Measurements from ENCODE around the gene POGLUT2. TPM values are rescaled to one million over a fixed set of nuclear protein-coding genes. Genes with fewer than 3 reads are reported as not detected.

Gene POGLUT2
- total RNA-seq, 1 experiment from 2014 or later = 5.8 TPM

GRCh38 chr13:102838982-102839381 is 40.2 kb upstream of the POGLUT2 start:
- H3K9me3 ChIP-seq (ENCODE audit: control insufficient read depth, insufficient read depth, low read depth, low read length) = no peaks in the 10 kb centered on the region
- H3K27me3 ChIP-seq (ENCODE audit: control insufficient read depth, insufficient read depth, low read length) = no peaks in the 10 kb centered on the region
- no peak overlapping the region for H3K27ac ChIP-seq (ENCODE audit: low read length)
- no peak for DNase-seq (ENCODE audit: low read depth, low spot score)
- no TSS peak for BruUV-seq (replicated peaks)
- POLR2A ChIA-PET = no interaction called here
- TF ChIP-seq SIN3A (IDR thresholded peaks at IDR 0.05; ENCODE audit: borderline replicate concordance, insufficient read depth, low read depth, low read length) (no peak), POLR2AphosphoS5 (IDR thresholded peaks at IDR 0.05; ENCODE audit: low read depth, low read length) (no peak), CTCF (IDR thresholded peaks at IDR 0.05) (no peak), REST (IDR thresholded peaks at IDR 0.05; ENCODE audit: insufficient read depth in 1 of 2, low read depth in 2 of 2, low read length in 1 of 2) (no peak), TCF7L2 (IDR thresholded peaks at IDR 0.05; ENCODE audit: low read depth, low read length) (no peak)
- in situ Hi-C loops (cut with HindIII; ENCODE audit: low pct_unique_long_range_greater_than_20kb, low sequenced_read_pairs) (no loop called here), intact Hi-C loops (cut with micrococcal nuclease; ENCODE audit: unreplicated experiment) (no loop called here)
- ATAC-seq = no peak
- CTCF ChIA-PET = no interaction called here
- no peaks in the 10 kb centered on the region for H3K36me3 ChIP-seq (ENCODE audit: control insufficient read depth, insufficient read depth, low read length)
- no peak overlapping the region for H3K4me3 ChIP-seq (ENCODE audit: low read depth in 2 of 2, low read length in 2 of 2)
- no peaks in the 10 kb centered on the region for H3K4me1 ChIP-seq (ENCODE audit: control insufficient read depth, insufficient read depth, low read length)

- in situ Hi-C loops (cut with HindIII; ENCODE audit: low pct_unique_long_range_greater_than_20kb, low sequenced_read_pairs) (no loop called here), intact Hi-C loops (cut with micrococcal nuclease; ENCODE audit: unreplicated experiment) (no loop called here)
- no peak for TF ChIP-seq POLR2AphosphoS5 (IDR thresholded peaks at IDR 0.05; ENCODE audit: low read depth, low read length)
- TF ChIP-seq TCF7L2 (IDR thresholded peaks at IDR 0.05; ENCODE audit: low read depth, low read length) = no peak
- TF ChIP-seq REST (IDR thresholded peaks at IDR 0.05; ENCODE audit: insufficient read depth in 1 of 2, low read depth in 2 of 2, low read length in 1 of 2) = no peak
- no peak for TF ChIP-seq CTCF (IDR thresholded peaks at IDR 0.05)
- TF ChIP-seq SIN3A (IDR thresholded peaks at IDR 0.05; ENCODE audit: borderline replicate concordance, insufficient read depth, low read depth, low read length) = no peak
- no TSS peak for BruUV-seq (replicated peaks)
- H3K36me3 ChIP-seq (ENCODE audit: control insufficient read depth, insufficient read depth, low read length) = no peaks in the 10 kb centered on the region
- H3K4me1 ChIP-seq (ENCODE audit: control insufficient read depth, insufficient read depth, low read length) = no peaks in the 10 kb centered on the region
- no peak for DNase-seq (ENCODE audit: low read depth, low spot score)
- no peak overlapping the region for H3K4me3 ChIP-seq (ENCODE audit: low read depth in 2 of 2, low read length in 2 of 2)
- H3K27me3 ChIP-seq (ENCODE audit: control insufficient read depth, insufficient read depth, low read length) = no peaks in the 10 kb centered on the region
- POLR2A ChIA-PET = no interaction called here
- H3K27ac ChIP-seq (ENCODE audit: low read length) = no peak overlapping the region
- no peak for ATAC-seq
- no peaks in the 10 kb centered on the region for H3K9me3 ChIP-seq (ENCODE audit: control insufficient read depth, insufficient read depth, low read depth, low read length)
- CTCF ChIA-PET = no interaction called here
These were observed 39.5 kb upstream of the POGLUT2 start for GRCh38 chr13:102838273-102838672.
